ENCODE measurements around the gene DOK4.

DOK4 gene

GRCh38 chr16:57434003-57434402, 52.3 kb downstream of the DOK4 start:
- DNase-seq (ENCODE audit: extremely low read depth, low read depth), result no peak
- TF ChIP-seq CTCF (IDR thresholded peaks at IDR 0.05; ENCODE audit: low read depth, low read length), result no peak

GRCh38 chr16:57432989-57433388, 53.3 kb downstream of the DOK4 start:
- TF ChIP-seq CTCF (IDR thresholded peaks at IDR 0.05; ENCODE audit: low read depth, low read length), result no peak
- DNase-seq (ENCODE audit: extremely low read depth, low read depth), result no peak

GRCh38 chr16:57432505-57432904, 53.8 kb downstream of the DOK4 start:
- TF ChIP-seq CTCF (IDR thresholded peaks at IDR 0.05; ENCODE audit: low read depth, low read length), result no peak
- no peak for DNase-seq (ENCODE audit: extremely low read depth, low read depth)

- TF ChIP-seq CTCF (IDR thresholded peaks at IDR 0.05; ENCODE audit: low read depth, low read length), result no peak
- no peak for DNase-seq (ENCODE audit: extremely low read depth, low read depth)
Observed at GRCh38 chr16:57430955-57431354, 55.3 kb downstream of the DOK4 start.

GRCh38 chr16:57427824-57428223, 58.5 kb downstream of the DOK4 start:
- TF ChIP-seq CTCF (IDR thresholded peaks at IDR 0.05; ENCODE audit: low read depth, low read length), result no peak
- DNase-seq (ENCODE audit: extremely low read depth, low read depth), result no peak

- no peak for TF ChIP-seq CTCF (IDR thresholded peaks at IDR 0.05; ENCODE audit: low read depth, low read length)
- no peak for DNase-seq (ENCODE audit: extremely low read depth, low read depth)
Observed at GRCh38 chr16:57427307-57427706, 59.0 kb downstream of the DOK4 start.

GRCh38 chr16:57426356-57426755, 59.9 kb downstream of the DOK4 start:
- no peak for DNase-seq (ENCODE audit: extremely low read depth, low read depth)
- TF ChIP-seq CTCF (IDR thresholded peaks at IDR 0.05; ENCODE audit: low read depth, low read length), result no peak

Measured in AG09319 (cell line).